Parathyroid adenoma (tissue), 2 donors: Measurements from ENCODE around the gene RGL1.

Experiments used
- H2AFZ ChIP-seq: fragments of 300-600 bp; sonication (generic); one replicate; pipeline ENCODE4 v1.7.0; 2017; ENCODE audit warnings: antibody characterized with exemption, mild to moderate bottlenecking
- H3K27ac ChIP-seq: fragments of 300-600 bp; sonication (generic); one replicate; pipeline ENCODE4 v1.7.0; 2017
- H3K27me3 ChIP-seq: fragments of 300-600 bp; sonication (generic); one replicate; pipeline ENCODE4 v1.7.0; 2017; ENCODE audit warnings: low read length; ENCODE audit not compliant: control insufficient read depth, insufficient read depth
- H3K36me3 ChIP-seq: fragments of 300-600 bp; sonication (generic); one replicate; pipeline ENCODE4 v1.7.0; 2017; ENCODE audit warnings: low read length; ENCODE audit not compliant: control insufficient read depth, insufficient read depth
- H3K4me1 ChIP-seq: fragments of 300-600 bp; sonication (generic); one replicate; pipeline ENCODE4 v1.7.0; 2017; ENCODE audit warnings: control low read depth
- H3K4me2 ChIP-seq: fragments of 300-600 bp; sonication (generic); one replicate; pipeline ENCODE4 v1.7.0; 2017; ENCODE audit warnings: low read length
- H3K4me3 ChIP-seq: fragments of 300-600 bp; sonication (generic); one replicate; pipeline ENCODE4 v1.7.0; 2017; ENCODE audit warnings: low read depth, low read length
- H3K79me2 ChIP-seq: fragments of 300-600 bp; sonication (generic); one replicate; pipeline ENCODE4 v1.7.0; 2017; ENCODE audit warnings: control low read depth
- H3K9ac ChIP-seq: fragments of 300-600 bp; sonication (generic); one replicate; pipeline ENCODE4 v1.7.0; 2017; ENCODE audit warnings: mild to moderate bottlenecking
- H3K9me3 ChIP-seq: fragments of 300-600 bp; sonication (generic); one replicate; pipeline ENCODE4 v1.7.0; 2017; ENCODE audit warnings: low read length; ENCODE audit not compliant: control insufficient read depth
- CTCF ChIP-seq: fragments of 300-600 bp; sonication (generic); IDR thresholded peaks from one replicate; pipeline ENCODE4 v1.7.0; 2017; ENCODE audit warnings: antibody characterized with exemption, mild to moderate bottlenecking
- donor health status: primary hyperparathyroidism.

Gene RGL1

GRCh38 chr1:183821889-183822611 is 17.1 kb downstream of the RGL1 start:
- Histone ChIP-seq H3K4me2 (no peak overlapping the region), H3K9me3 (no peaks in the 10 kb centered on the region), H2AFZ (no peak overlapping the region), H3K4me3 (no peak overlapping the region), H3K27me3 (no peaks in the 10 kb centered on the region), H3K36me3 (no peaks in the 10 kb centered on the region), H3K79me2 (peaks cover 4% of the 10 kb centered on the region), H3K9ac (no peak overlapping the region), H3K27ac (no peak overlapping the region), H3K4me1 (no peaks in the 10 kb centered on the region)
- no peak for TF ChIP-seq CTCF

- TF ChIP-seq CTCF = no peak
- H3K79me2 ChIP-seq = peaks cover 4% of the 10 kb centered on the region
- H3K27ac ChIP-seq = no peak overlapping the region
- no peak overlapping the region for H3K9ac ChIP-seq
- no peaks in the 10 kb centered on the region for H3K9me3 ChIP-seq
- no peaks in the 10 kb centered on the region for H3K4me1 ChIP-seq
- H3K4me2 ChIP-seq = no peak overlapping the region
- H3K27me3 ChIP-seq = no peaks in the 10 kb centered on the region
- no peak overlapping the region for H3K4me3 ChIP-seq
- H3K36me3 ChIP-seq = no peaks in the 10 kb centered on the region
- no peak overlapping the region for H2AFZ ChIP-seq
Observed at GRCh38 chr1:183824291-183824690, 19.4 kb downstream of the RGL1 start.

- H3K4me1 ChIP-seq = no peaks in the 10 kb centered on the region
- H3K36me3 ChIP-seq = no peaks in the 10 kb centered on the region
- no peak overlapping the region for H3K4me3 ChIP-seq
- no peak overlapping the region for H2AFZ ChIP-seq
- no peak overlapping the region for H3K4me2 ChIP-seq
- no peak overlapping the region for H3K27ac ChIP-seq
- H3K27me3 ChIP-seq = no peaks in the 10 kb centered on the region
- H3K9ac ChIP-seq = no peak overlapping the region
- no peak for TF ChIP-seq CTCF
- peaks cover 7% of the 10 kb centered on the region for H3K79me2 ChIP-seq
- H3K9me3 ChIP-seq = no peaks in the 10 kb centered on the region
Observed at GRCh38 chr1:183827801-183828200, 22.9 kb downstream of the RGL1 start.

- H3K79me2 ChIP-seq = peaks cover 7% of the 10 kb centered on the region
Observed at GRCh38 chr1:183830389-183830788, 25.5 kb downstream of the RGL1 start.

More at GRCh38 chr1:183830389-183830788, 25.5 kb downstream of the RGL1 start:
- Histone ChIP-seq H2AFZ (no peak overlapping the region), H3K4me2 (no peak overlapping the region), H3K9me3 (no peaks in the 10 kb centered on the region), H3K27ac (no peak overlapping the region), H3K27me3 (no peaks in the 10 kb centered on the region), H3K4me1 (no peaks in the 10 kb centered on the region), H3K9ac (no peak overlapping the region), H3K36me3 (no peaks in the 10 kb centered on the region), H3K4me3 (no peak overlapping the region)
- TF ChIP-seq CTCF = no peak
